GM13977 (cell line): ENCODE measurements around the gene PPP1R9A.

Experiments
- DNase-seq: peaks from one replicate; pipeline ENCODE4 v3.0.0; 2012; ENCODE audit warnings: low spot score
- CTCF ChIP-seq: IDR thresholded peaks from 2 replicates; pipeline ENCODE4 v1.5.1; 2012; ENCODE audit warnings: mild to moderate bottlenecking, control low read depth; ENCODE audit not compliant: insufficient read depth; ENCODE audit errors: extremely low read depth, missing control alignments
- in situ Hi-C: fragments of 300-500 bp; cut with MboI; formaldehyde crosslinking; loops from one replicate; pipeline ENCODE4 v1.12.0; 2022; ENCODE audit warnings: low sequenced_read_pairs, low pct_unique_long_range_greater_than_20kb, mixed read lengths, inconsistent platforms; ENCODE audit not compliant: unreplicated experiment

PPP1R9A gene

GRCh38 chr7:95340491-95340890 is 433.1 kb downstream of the PPP1R9A start:
- TF ChIP-seq CTCF, result no peak
- DNase-seq, result no peak
- in situ Hi-C loops, result no loop called here

- DNase-seq, result no peak
- in situ Hi-C loops, result no loop called here
- no peak for TF ChIP-seq CTCF
These were observed 434.6 kb downstream of the PPP1R9A start for GRCh38 chr7:95342029-95342428.

GRCh38 chr7:95342642-95343307 is 435.4 kb downstream of the PPP1R9A start:
- DNase-seq, result no peak
- in situ Hi-C loops, result no loop called here
- no peak for TF ChIP-seq CTCF
